SK-N-SH (cell line): ENCODE measurements around the gene PCNT. TPM values are rescaled to one million over a fixed set of nuclear protein-coding genes. Genes with fewer than 3 reads are reported as not detected.
A peak's percentile ranks its signal among the peaks of the same experiment; 100 is the strongest.

Source experiments
- CTCF ChIA-PET: fragments of 300-600, 350-600 bp; formaldehyde crosslinking; extraction: SDS; loops from one replicate; lab custom pipeline; 2021; lab: Yijun Ruan, JAX
- POLR2A ChIA-PET: fragments of 350-600 bp; sonication (Branson Sonifier 250); formaldehyde crosslinking; extraction: SDS; loops from one replicate; lab custom pipeline; 2020; ENCODE audit warnings: antibody characterized with exemption, inconsistent platforms; lab: Yijun Ruan, JAX
- DNase-seq: peaks from one replicate; pipeline ENCODE4 v3.0.0; 2012
- H2AFZ ChIP-seq: fragments of 200-600 bp; sonication (generic); 2 replicates; pipeline ENCODE4 v1.8.1; 2016; ENCODE audit warnings: antibody characterized with exemption, mild to moderate bottlenecking, low read depth
- H3F3A ChIP-seq: fragments of 200-600 bp; sonication (generic); replicated peaks from 2 replicates; pipeline ENCODE3; 2016; ENCODE audit warnings: antibody characterized with exemption, mild to moderate bottlenecking; ENCODE audit not compliant: insufficient read depth
- H3K27ac ChIP-seq, 2 experiments: fragments of 200-500 bp in 1 of 2; fragments of 200-600 bp in 1 of 2; sonication (Bioruptor generic) in 1 of 2; sonication (generic), shearing (Covaris generic) in 1 of 2; 2 replicates each; pipeline versions ENCODE4 v1.5.1 to v1.6.1; 2014 to 2016; ENCODE audit warnings: low read depth in 2 of 2, inconsistent platforms in 1 of 2, low read length in 1 of 2, mild to moderate bottlenecking in 1 of 2, mixed read lengths in 1 of 2
- H3K27me3 ChIP-seq: fragments of 200-600 bp; sonication (generic), shearing (Covaris generic); 2 replicates; pipeline ENCODE4 v1.6.1; 2016; ENCODE audit warnings: mixed run types; ENCODE audit not compliant: insufficient read depth
- H3K36me3 ChIP-seq, 2 experiments: fragments of 200-500 bp in 1 of 2; fragments of 200-600 bp in 1 of 2; sonication (Bioruptor generic) in 1 of 2; sonication (generic) in 1 of 2; replicated peaks in 1 of 2; 2 replicates each; pipeline versions ENCODE3 to v1.5.1; 2014 to 2016; ENCODE audit warnings: low read length in 1 of 2, mild to moderate bottlenecking in 1 of 2; ENCODE audit not compliant: insufficient read depth in 2 of 2, control insufficient read depth in 1 of 2
- H3K4me1 ChIP-seq, 2 experiments: fragments of 200-500 bp in 1 of 2; fragments of 200-600 bp in 1 of 2; sonication (Bioruptor generic) in 1 of 2; sonication (generic), shearing (Covaris generic) in 1 of 2; 2 replicates each; pipeline versions ENCODE4 v1.5.1 to v1.6.1; 2014 to 2016; ENCODE audit warnings: low read depth in 1 of 2, low read length in 1 of 2, mixed run types in 1 of 2; ENCODE audit not compliant: insufficient read depth in 2 of 2, control insufficient read depth in 1 of 2
- H3K4me2 ChIP-seq: fragments of 200-600 bp; sonication (generic), shearing (Covaris generic); 2 replicates; pipeline ENCODE4 v1.6.1; 2017; ENCODE audit warnings: mixed run types
- H3K4me3 ChIP-seq, 2 experiments: fragments of 200-500 bp in 1 of 2; fragments of 200-600 bp in 1 of 2; sonication (Bioruptor generic) in 1 of 2; sonication (generic), shearing (Covaris generic) in 1 of 2; 2 replicates each; pipeline versions ENCODE4 v1.5.1 to v1.8.1; 2014 to 2016; ENCODE audit warnings: low read depth in 2 of 2, inconsistent platforms in 1 of 2, low read length in 1 of 2, mild to moderate bottlenecking in 1 of 2, mixed read lengths in 1 of 2, moderate library complexity in 1 of 2
- H3K79me2 ChIP-seq: fragments of 200-600 bp; sonication (generic); 2 replicates; pipeline ENCODE4 v1.8.1; 2017; ENCODE audit warnings: mild to moderate bottlenecking; ENCODE audit not compliant: insufficient read depth
- H3K9ac ChIP-seq: fragments of 200-600 bp; sonication (generic); 2 replicates; pipeline ENCODE4 v1.6.1; 2017; ENCODE audit warnings: mixed run types
- H3K9me2 ChIP-seq: fragments of 200-600 bp; sonication (generic); 2 replicates; pipeline ENCODE4 v1.6.1; 2017; ENCODE audit warnings: mixed run types
- H3K9me3 ChIP-seq: fragments of 200-600 bp; sonication (generic); 2 replicates; pipeline ENCODE4 v1.6.1; 2017; ENCODE audit warnings: mixed run types, mild to moderate bottlenecking, moderate library complexity
- H4K20me1 ChIP-seq: fragments of 200-600 bp; sonication (generic); 2 replicates; pipeline ENCODE4 v1.6.1; 2017; ENCODE audit warnings: mild to moderate bottlenecking, mixed run types; ENCODE audit not compliant: insufficient read depth
- CHD2 ChIP-seq: fragments of 150-350 bp; IDR thresholded peaks from 2 replicates; pipeline ENCODE4 v1.6.1; 2018; ENCODE audit warnings: low read length; ENCODE audit not compliant: partially characterized antibody
- EZH2phosphoT487 ChIP-seq: fragments of 200-600 bp; sonication (generic); IDR thresholded peaks from 2 replicates; pipeline ENCODE4 v1.6.1; 2017; ENCODE audit warnings: low read depth, mixed run types, mild to moderate bottlenecking, antibody characterized with exemption, moderate library complexity, borderline replicate concordance
- FOSL2 ChIP-seq: IDR thresholded peaks from 2 replicates; pipeline ENCODE4 v1.4.0; 2012; ENCODE audit warnings: low read depth, mild to moderate bottlenecking, moderate library complexity, borderline replicate concordance
- GABPA ChIP-seq: IDR thresholded peaks from 2 replicates; pipeline ENCODE4 v1.4.0; 2012; ENCODE audit warnings: low read depth, mild to moderate bottlenecking
- JUND ChIP-seq: IDR thresholded peaks from 2 replicates; pipeline ENCODE4 v1.4.0; 2012
- NFIC ChIP-seq: IDR thresholded peaks from 2 replicates; pipeline ENCODE4 v1.4.0; 2012; ENCODE audit warnings: borderline replicate concordance
- REST ChIP-seq: IDR thresholded peaks from 2 replicates; pipeline ENCODE4 v1.6.1; 2012; ENCODE audit warnings: mild to moderate bottlenecking, low read depth, low read length, moderate library complexity
- RFX5 ChIP-seq: IDR thresholded peaks from 2 replicates; pipeline ENCODE4 v1.6.1; 2012; ENCODE audit warnings: mild to moderate bottlenecking, improper control_type of control experiment, low read length
- SIN3A ChIP-seq: IDR thresholded peaks from 2 replicates; pipeline ENCODE4 v1.6.1; 2012; ENCODE audit warnings: low read depth, mild to moderate bottlenecking, low read length, moderate library complexity, borderline replicate concordance
- SMC3 ChIP-seq: IDR thresholded peaks from 2 replicates; pipeline ENCODE4 v1.6.1; 2012; ENCODE audit warnings: low read depth, low read length, improper control_type of control experiment
- TAF1 ChIP-seq: IDR thresholded peaks from 2 replicates; pipeline ENCODE4 v1.6.1; 2012; ENCODE audit warnings: low read depth, mild to moderate bottlenecking, low read length, moderate library complexity, borderline replicate concordance
- TCF12 ChIP-seq: IDR thresholded peaks from 2 replicates; pipeline ENCODE4 v1.4.0; 2012
- WGBS: methylation state at CpG from one replicate; pipeline ENCODE4 v1.1.6; 2017; ENCODE audit warnings: low lambda C conversion rate; 5-methylcytosine and 5-hydroxymethylcytosine counted together
- polyA plus RNA-seq, 3 experiments: library from polyadenylated mRNA; depleted of rRNA; stranded (reverse); fragments of >200 nt; gene quantifications; 2 replicates each; pipeline ENCODE4 v1.2.3, GENCODE V29; 2012
- TF ChIP-seq, protein P1 (sequence below): IDR thresholded peaks from 2 replicates; pipeline ENCODE4 v1.4.0; 2012; ENCODE audit warnings: low read depth
- TF ChIP-seq, protein P2 (sequence below): fragments of 200-600 bp; sonication (generic); IDR thresholded peaks from 2 replicates; pipeline ENCODE4 v1.6.1; 2017; ENCODE audit warnings: antibody characterized with exemption, mild to moderate bottlenecking, moderate library complexity

Gene PCNT
- polyA plus RNA-seq, 1 of the 3 experiments (the other 2 are of a cell fraction) = 15.7 TPM

- CTCF ChIA-PET = no interaction called here
Observed at GRCh38 chr21:46287541-46287940, 36.4 kb upstream of the PCNT start.

DNA sequence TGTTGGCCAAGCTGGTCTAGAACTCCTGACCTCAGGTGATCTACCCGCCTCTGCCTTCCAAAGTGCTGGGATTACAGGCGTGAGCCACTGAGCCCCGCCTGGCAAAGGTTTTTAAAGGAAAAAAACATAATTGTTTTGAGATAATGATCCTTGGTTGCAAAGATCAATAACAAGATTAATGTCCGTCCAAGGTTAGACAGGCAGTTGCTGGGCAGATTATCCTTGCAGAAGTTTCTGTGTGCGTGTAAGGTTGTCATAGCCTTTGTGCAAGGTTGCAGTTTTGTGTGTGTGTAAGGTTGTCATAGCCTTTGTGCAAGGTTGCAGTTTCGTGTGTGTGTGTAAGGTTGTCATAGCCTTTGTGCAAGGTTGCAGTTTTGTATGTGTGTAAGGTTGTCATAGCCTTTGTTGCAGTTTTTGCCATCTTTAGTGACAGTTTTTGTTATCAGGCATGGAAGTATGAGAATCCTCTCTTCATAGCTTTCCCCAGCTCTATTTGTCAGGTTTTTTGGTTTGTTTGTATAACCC lies 34.2 kb upstream of the PCNT start:
- no peak for TF ChIP-seq EZH2phosphoT487
- peak; percentile 71 for TF ChIP-seq RFX5
- TF ChIP-seq, all 33 proteins: peak for 1

More at GRCh38 chr21:46287541-46287940, 36.4 kb upstream of the PCNT start:
- WGBS = 98% methylated on average over 9 of the region's 10 CpGs
- Histone ChIP-seq H4K20me1 (0 out of 2 replicates have a peak, but pooled peaks cover 5% of the 10 kb centered on the region), H3K4me1 (peaks cover 21 to 25% of the 10 kb centered on the region in 2 experiments), H3K9ac (peak overlapping the region; percentile 95; the same call in 1 of the 2 replicates), H3K27ac (peak overlapping the region in 1 of 2 experiments; percentile 86; a peak in 1 of 4 replicates), H3F3A (peaks cover 14% of the 10 kb centered on the region), H3K4me3 (peak overlapping the region; percentile 72 to 77), H3K4me2 (peak overlapping the region; percentile 72), H2AFZ (peak overlapping the region; percentile 88; the same call in 1 of the 2 replicates), H3K27me3 (no peaks in the 10 kb centered on the region), H3K9me3 (no peaks in the 10 kb centered on the region), H3K79me2 (peaks cover 64% of the 10 kb centered on the region), H3K36me3 (peaks cover 25 to 32% of the 10 kb centered on the region in 2 experiments), H3K9me2 (no peaks in the 10 kb centered on the region)
- POLR2A ChIA-PET = no interaction called here
- DNase-seq = no peak
- TF ChIP-seq GABPA (no peak), JUND (no peak), RFX5 (no peak), TCF12 (no peak), NFIC (no peak)
- TF ChIP-seq, protein P1, sequence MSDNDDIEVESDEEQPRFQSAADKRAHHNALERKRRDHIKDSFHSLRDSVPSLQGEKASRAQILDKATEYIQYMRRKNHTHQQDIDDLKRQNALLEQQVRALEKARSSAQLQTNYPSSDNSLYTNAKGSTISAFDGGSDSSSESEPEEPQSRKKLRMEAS = no peak

GRCh38 chr21:46291561-46291960 lies 32.4 kb upstream of the PCNT start:
- peaks cover 11 to 14% of the 10 kb centered on the region in 2 experiments; a peak in 3 of 4 replicates for H3K4me1 ChIP-seq
- no peak overlapping the region for H3K4me3 ChIP-seq
- no peak overlapping the region for H3K27ac ChIP-seq
- ChIA-PET CTCF (no interaction called here), POLR2A (no interaction called here)
- peaks cover 8 to 10% of the 10 kb centered on the region in 2 experiments for H3K36me3 ChIP-seq
- H3K79me2 ChIP-seq = peaks cover 29% of the 10 kb centered on the region
- WGBS = 96% methylated on average over 2 of the region's 2 CpGs
- no peak overlapping the region for H3K9ac ChIP-seq
- no peaks in the 10 kb centered on the region for H4K20me1 ChIP-seq
- peaks cover 4% of the 10 kb centered on the region for H3F3A ChIP-seq
- H3K27me3 ChIP-seq = no peaks in the 10 kb centered on the region
- DNase-seq = no peak
- no peaks in the 10 kb centered on the region for H3K9me3 ChIP-seq
- H3K4me2 ChIP-seq = no peak overlapping the region
- H3K9me2 ChIP-seq = no peaks in the 10 kb centered on the region
- no peak overlapping the region for H2AFZ ChIP-seq
- TF ChIP-seq CHD2 (no peak), TCF12 (no peak), SMC3 (no peak), FOSL2 (no peak), SIN3A (no peak), REST (no peak), EZH2phosphoT487 (no peak), TAF1 (no peak)
- TF ChIP-seq, protein P2, sequence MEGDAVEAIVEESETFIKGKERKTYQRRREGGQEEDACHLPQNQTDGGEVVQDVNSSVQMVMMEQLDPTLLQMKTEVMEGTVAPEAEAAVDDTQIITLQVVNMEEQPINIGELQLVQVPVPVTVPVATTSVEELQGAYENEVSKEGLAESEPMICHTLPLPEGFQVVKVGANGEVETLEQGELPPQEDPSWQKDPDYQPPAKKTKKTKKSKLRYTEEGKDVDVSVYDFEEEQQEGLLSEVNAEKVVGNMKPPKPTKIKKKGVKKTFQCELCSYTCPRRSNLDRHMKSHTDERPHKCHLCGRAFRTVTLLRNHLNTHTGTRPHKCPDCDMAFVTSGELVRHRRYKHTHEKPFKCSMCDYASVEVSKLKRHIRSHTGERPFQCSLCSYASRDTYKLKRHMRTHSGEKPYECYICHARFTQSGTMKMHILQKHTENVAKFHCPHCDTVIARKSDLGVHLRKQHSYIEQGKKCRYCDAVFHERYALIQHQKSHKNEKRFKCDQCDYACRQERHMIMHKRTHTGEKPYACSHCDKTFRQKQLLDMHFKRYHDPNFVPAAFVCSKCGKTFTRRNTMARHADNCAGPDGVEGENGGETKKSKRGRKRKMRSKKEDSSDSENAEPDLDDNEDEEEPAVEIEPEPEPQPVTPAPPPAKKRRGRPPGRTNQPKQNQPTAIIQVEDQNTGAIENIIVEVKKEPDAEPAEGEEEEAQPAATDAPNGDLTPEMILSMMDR = no peak

More for the DNA sequence above, 34.2 kb upstream of the PCNT start:
- POLR2A ChIA-PET = no interaction called here
- no peak for DNase-seq
- Histone ChIP-seq H3K9me3 (no peaks in the 10 kb centered on the region), H3K27ac (no peak overlapping the region), H3K9me2 (no peaks in the 10 kb centered on the region), H3K9ac (no peak overlapping the region), H3K36me3 (peaks cover 8 to 12% of the 10 kb centered on the region in 2 experiments), H3K79me2 (peaks cover 42% of the 10 kb centered on the region), H3K4me3 (no peak overlapping the region), H3K4me2 (no peak overlapping the region), H3K4me1 (peaks cover 8 to 13% of the 10 kb centered on the region in 2 experiments; a peak in 3 of 4 replicates), H2AFZ (no peak overlapping the region), H4K20me1 (no peaks in the 10 kb centered on the region), H3F3A (peaks cover 14% of the 10 kb centered on the region), H3K27me3 (no peaks in the 10 kb centered on the region)
- CTCF ChIA-PET = no interaction called here
- 79% methylated on average over 6 of the region's 6 CpGs for WGBS
